DND-41 (cell line): ENCODE results near the gene CACHD1.

Source experiments
- EZH2 ChIP-seq: IDR thresholded peaks from 3 replicates; pipeline ENCODE4 v1.6.1; 2012; ENCODE audit warnings: borderline replicate concordance, low read depth, mild to moderate bottlenecking, moderate library complexity, low read length, inconsistent platforms; ENCODE audit not compliant: severe bottlenecking
- TF ChIP-seq, protein P1 (sequence below): IDR thresholded peaks from 2 replicates; pipeline ENCODE4 v1.5.1; 2012; ENCODE audit warnings: borderline replicate concordance, low read length, moderate library complexity, mild to moderate bottlenecking; ENCODE audit not compliant: poor library complexity, severe bottlenecking; ENCODE audit errors: extremely low read depth

DNA sequence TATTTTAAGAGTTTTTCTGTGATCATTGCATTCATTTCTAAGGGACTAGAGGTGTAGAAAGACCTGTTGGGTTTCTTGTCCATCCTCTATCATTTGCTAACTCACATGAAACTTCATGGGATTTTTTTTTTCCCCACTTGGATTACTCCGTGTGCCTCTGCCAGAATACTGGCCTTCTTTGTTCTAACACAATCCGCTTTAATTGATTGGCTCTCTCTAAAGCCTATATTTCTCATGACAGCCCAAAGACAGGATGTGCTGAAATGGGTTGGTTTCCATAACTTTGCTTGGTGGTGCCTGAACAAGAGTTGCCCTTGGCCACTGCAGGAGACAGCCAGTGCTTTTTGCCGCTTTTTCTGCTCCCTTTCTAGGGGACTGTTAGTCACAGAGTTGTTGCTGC lies 12.2 kb downstream of the CACHD1 start:
- TF ChIP-seq, protein P1, sequence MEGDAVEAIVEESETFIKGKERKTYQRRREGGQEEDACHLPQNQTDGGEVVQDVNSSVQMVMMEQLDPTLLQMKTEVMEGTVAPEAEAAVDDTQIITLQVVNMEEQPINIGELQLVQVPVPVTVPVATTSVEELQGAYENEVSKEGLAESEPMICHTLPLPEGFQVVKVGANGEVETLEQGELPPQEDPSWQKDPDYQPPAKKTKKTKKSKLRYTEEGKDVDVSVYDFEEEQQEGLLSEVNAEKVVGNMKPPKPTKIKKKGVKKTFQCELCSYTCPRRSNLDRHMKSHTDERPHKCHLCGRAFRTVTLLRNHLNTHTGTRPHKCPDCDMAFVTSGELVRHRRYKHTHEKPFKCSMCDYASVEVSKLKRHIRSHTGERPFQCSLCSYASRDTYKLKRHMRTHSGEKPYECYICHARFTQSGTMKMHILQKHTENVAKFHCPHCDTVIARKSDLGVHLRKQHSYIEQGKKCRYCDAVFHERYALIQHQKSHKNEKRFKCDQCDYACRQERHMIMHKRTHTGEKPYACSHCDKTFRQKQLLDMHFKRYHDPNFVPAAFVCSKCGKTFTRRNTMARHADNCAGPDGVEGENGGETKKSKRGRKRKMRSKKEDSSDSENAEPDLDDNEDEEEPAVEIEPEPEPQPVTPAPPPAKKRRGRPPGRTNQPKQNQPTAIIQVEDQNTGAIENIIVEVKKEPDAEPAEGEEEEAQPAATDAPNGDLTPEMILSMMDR = no peak
- TF ChIP-seq EZH2 = no peak
